HAP-1 (cell line): ENCODE data around the gene PTGER3.
"Not testable (repeated sequence)": the region's sequence is repeated elsewhere in the genome, so short reads cannot be mapped to it uniquely, and the experiment has no call there.

Source experiments
- DNase-seq, 2 experiments: peaks; one replicate each; pipeline ENCODE4 v3.0.0-alpha.2; 2016 to 2020; ENCODE audit warnings: low spot score in 2 of 2
- H3K27me3 ChIP-seq: fragments of 250-450 bp; sonication (Bioruptor Pico); 2 replicates; pipeline ENCODE4 v1.5.1; 2020; ENCODE audit warnings: low read depth, mild to moderate bottlenecking, moderate library complexity
- H3K36me3 ChIP-seq: fragments of 250-450 bp; sonication (Bioruptor Pico); replicated peaks from 2 replicates; pipeline ENCODE4 v1.5.1; 2020; ENCODE audit warnings: mild to moderate bottlenecking
- H3K4me1 ChIP-seq: fragments of 250-450 bp; sonication (Bioruptor Pico); 2 replicates; pipeline ENCODE4 v1.5.1; 2020; ENCODE audit warnings: mild to moderate bottlenecking
- H3K4me3 ChIP-seq: fragments of 250-450 bp; sonication (Bioruptor Pico); 2 replicates; pipeline ENCODE4 v1.5.1; 2020; ENCODE audit warnings: mild to moderate bottlenecking, moderate library complexity
- H3K9me3 ChIP-seq: fragments of 250-450 bp; sonication (Bioruptor Pico); 2 replicates; pipeline ENCODE4 v1.5.1; 2020; ENCODE audit warnings: mild to moderate bottlenecking, moderate library complexity
- in situ Hi-C: fragments of 300-500 bp; cut with MboI; formaldehyde crosslinking; loops from 3 replicates; pipeline ENCODE4 v1.14.3; 2020; ENCODE audit warnings: low sequenced_read_pairs, inconsistent platforms, mixed read lengths

The PTGER3 gene

DNA sequence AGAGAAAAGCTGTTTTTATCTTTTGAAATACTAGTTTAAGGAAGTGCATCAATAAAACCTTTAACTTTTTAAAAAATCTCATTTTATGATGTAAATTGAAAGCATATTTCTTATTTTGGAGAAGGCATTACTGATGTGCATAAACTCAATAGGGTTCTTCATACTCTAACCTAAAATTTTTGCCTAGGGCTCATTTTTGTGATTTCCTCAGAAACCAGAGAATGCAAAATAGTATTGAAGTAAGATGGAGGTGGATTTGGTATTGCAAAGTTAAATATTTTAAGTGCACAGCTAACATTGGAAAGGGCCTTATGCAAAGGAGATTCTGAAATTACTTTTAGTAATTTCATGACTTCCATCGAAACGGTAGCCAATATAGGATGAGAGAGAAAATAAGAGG is 101.9 kb downstream of the PTGER3 start:
- no peak for DNase-seq
- H3K36me3 ChIP-seq = no peaks in the 10 kb centered on the region
- H3K4me3 ChIP-seq = no peak overlapping the region
- in situ Hi-C loops = no loop called here
- peaks cover 4% of the 10 kb centered on the region for H3K4me1 ChIP-seq
- no peaks in the 10 kb centered on the region for H3K27me3 ChIP-seq
- H3K9me3 ChIP-seq = no peaks in the 10 kb centered on the region

GRCh38 chr1:70945251-70945650 is 102.4 kb downstream of the PTGER3 start:
- peak in 1 of 2 experiments; percentile 4 for DNase-seq
- Histone ChIP-seq H3K4me1 (peaks cover 4% of the 10 kb centered on the region), H3K9me3 (no peaks in the 10 kb centered on the region), H3K27me3 (no peaks in the 10 kb centered on the region), H3K4me3 (no peak overlapping the region), H3K36me3 (no peaks in the 10 kb centered on the region; the same call in 1 of the 2 replicates)
- in situ Hi-C loops = no loop called here

DNA sequence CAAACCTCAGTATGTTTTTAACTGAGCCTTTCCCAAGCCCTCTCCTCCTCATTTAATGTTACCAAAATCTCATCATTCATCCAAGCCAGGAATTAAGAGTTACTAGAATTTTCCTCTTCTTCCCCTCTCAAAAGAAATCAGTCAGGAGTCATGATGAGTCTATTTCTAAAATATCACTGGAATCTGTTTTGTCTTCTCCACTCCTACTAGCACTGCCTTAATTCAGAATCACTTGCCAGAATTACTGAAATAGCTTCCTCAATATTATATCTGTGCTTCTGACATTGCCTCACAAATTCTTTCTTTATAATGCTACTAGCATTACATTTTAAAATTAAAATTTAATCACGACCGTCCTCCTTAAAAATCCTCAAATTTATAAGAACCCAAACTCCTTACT is 106.1 kb downstream of the PTGER3 start:
- Histone ChIP-seq H3K27me3 (no peaks in the 10 kb centered on the region), H3K36me3 (no peaks in the 10 kb centered on the region; the same call in 1 of the 2 replicates), H3K4me1 (peaks cover 4% of the 10 kb centered on the region), H3K9me3 (peaks cover 7% of the 10 kb centered on the region; the same call in 1 of the 2 replicates), H3K4me3 (no peak overlapping the region)
- in situ Hi-C loops = no loop called here
- DNase-seq = no peak

GRCh38 chr1:70940398-70940797 is 107.2 kb downstream of the PTGER3 start:
- H3K27me3 ChIP-seq, H3K4me1 ChIP-seq, H3K9me3 ChIP-seq, DNase-seq, in situ Hi-C loops, H3K36me3 ChIP-seq, H3K4me3 ChIP-seq: not testable (repeated sequence)

DNA sequence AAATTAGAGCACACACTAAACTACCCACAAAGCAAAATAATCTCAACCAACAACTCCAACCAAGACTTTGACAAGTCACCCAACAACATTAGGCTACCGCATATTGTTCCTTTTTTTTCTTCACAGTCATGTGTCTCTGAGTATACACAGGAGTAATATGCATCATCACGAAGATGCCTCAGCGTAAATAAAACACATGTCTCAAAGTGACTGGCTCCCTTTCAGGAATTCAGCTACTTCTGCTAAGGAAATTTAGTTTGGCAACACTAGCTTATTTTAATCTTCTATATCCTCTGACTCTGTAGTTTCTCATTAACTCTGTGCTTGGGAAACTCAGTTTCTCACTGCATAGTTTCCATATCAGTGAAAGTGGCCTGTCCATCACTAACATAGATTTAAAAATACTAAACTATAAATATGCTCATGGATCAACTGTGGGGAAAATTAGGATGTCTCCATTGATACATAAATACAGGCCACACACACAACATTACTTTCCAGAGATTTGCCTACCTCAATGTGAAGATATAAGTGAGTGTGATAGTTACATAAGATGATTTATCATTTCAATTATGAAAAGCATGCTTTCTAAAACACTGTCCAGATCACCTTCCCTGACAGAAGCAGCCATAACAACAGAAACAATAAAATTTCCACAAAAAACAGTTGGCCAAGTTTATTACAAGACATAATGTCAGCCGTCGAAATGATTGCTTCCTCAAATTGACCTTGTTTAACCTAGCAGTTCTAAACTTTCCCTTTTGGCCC is 113.2 kb downstream of the PTGER3 start:
- H3K4me3 ChIP-seq = no peak overlapping the region
- no peaks in the 10 kb centered on the region for H3K27me3 ChIP-seq
- H3K9me3 ChIP-seq = peaks cover 4% of the 10 kb centered on the region; the same call in 1 of the 2 replicates
- no peaks in the 10 kb centered on the region for H3K4me1 ChIP-seq
- no peak for DNase-seq
- in situ Hi-C loops = no loop called here
- no peaks in the 10 kb centered on the region for H3K36me3 ChIP-seq

GRCh38 chr1:70930062-70930461 is 117.6 kb downstream of the PTGER3 start:
- H3K4me3 ChIP-seq = no peak overlapping the region
- no peaks in the 10 kb centered on the region for H3K36me3 ChIP-seq
- H3K27me3 ChIP-seq = no peaks in the 10 kb centered on the region
- DNase-seq = no peak
- no peaks in the 10 kb centered on the region for H3K4me1 ChIP-seq
- in situ Hi-C loops = no loop called here
- no peaks in the 10 kb centered on the region for H3K9me3 ChIP-seq

DNA sequence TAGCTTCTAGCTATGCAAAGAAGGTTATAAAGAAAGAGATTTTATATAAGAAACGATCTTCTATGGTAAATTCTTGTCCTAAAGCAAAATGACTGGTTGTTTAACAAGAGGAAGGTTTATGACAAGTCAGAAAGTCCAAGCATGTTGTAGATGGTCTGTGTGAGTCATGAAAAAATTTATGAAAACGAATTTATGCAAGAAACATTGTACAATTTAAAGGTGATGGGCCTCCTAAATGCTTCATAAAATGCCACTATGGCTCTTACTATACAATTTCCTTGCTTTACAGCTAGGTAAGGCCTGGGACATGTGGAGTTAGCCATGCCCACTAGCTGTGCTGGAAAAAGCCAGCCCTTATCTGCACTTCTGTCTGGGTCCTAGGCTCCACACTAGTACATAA is 125.4 kb downstream of the PTGER3 start:
- Histone ChIP-seq H3K36me3 (no peaks in the 10 kb centered on the region), H3K27me3 (no peaks in the 10 kb centered on the region), H3K4me3 (no peak overlapping the region), H3K4me1 (no peaks in the 10 kb centered on the region), H3K9me3 (peaks cover 15% of the 10 kb centered on the region)
- in situ Hi-C loops = no loop called here
- no peak for DNase-seq
